ENCODE data around the gene MYCN. TPM values are rescaled to one million over a fixed set of nuclear protein-coding genes. Genes with fewer than 3 reads are reported as not detected.
"Not testable (repeated sequence)": the region's sequence is repeated elsewhere in the genome, so short reads cannot be mapped to it uniquely, and the experiment has no call there.

MYCN gene
- total RNA-seq, 2 experiments from 2014 or later: 0.16 to 0.22 TPM

DNA sequence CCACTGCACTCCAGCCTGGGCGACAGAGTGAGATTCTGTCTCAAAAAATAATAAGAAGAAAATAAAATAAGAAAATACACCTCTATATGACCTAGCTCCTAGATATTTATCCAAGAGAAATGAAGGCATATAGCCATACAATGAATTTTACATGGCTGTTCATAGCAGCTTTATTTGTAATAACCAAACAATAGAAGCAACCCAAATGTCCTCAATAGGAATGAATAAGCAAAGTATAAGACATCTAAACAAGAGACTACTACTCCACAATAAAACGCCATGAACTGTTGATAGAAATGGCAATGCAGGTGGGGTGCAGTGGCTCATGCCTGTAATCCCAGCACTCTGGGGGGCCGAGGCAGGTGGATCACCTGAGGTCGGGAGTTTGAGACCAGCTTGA is 31.2 kb upstream of the MYCN start:
- DNase-seq (no peak), ATAC-seq (no peak)
- intact Hi-C loops (cut with micrococcal nuclease): no loop called here
- H3K36me3 Mint-ChIP-seq (ENCODE audit: low read depth): no peaks in the 10 kb centered on the region
- no peaks in the 10 kb centered on the region for H3K9me3 Mint-ChIP-seq
- ChIA-PET POLR2A (no interaction called here), CTCF (interaction anchor here (1.3 kb wide), 1 partner anchor 30 kb away, joined by 4 read pairs; no protein-coding TSS in a partner anchor)
- H3K27me3 Mint-ChIP-seq: peaks cover 5% of the 10 kb centered on the region
- H3K4me1 Mint-ChIP-seq (ENCODE audit: low read depth): no peaks in the 10 kb centered on the region
- TF ChIP-seq, protein P1, sequence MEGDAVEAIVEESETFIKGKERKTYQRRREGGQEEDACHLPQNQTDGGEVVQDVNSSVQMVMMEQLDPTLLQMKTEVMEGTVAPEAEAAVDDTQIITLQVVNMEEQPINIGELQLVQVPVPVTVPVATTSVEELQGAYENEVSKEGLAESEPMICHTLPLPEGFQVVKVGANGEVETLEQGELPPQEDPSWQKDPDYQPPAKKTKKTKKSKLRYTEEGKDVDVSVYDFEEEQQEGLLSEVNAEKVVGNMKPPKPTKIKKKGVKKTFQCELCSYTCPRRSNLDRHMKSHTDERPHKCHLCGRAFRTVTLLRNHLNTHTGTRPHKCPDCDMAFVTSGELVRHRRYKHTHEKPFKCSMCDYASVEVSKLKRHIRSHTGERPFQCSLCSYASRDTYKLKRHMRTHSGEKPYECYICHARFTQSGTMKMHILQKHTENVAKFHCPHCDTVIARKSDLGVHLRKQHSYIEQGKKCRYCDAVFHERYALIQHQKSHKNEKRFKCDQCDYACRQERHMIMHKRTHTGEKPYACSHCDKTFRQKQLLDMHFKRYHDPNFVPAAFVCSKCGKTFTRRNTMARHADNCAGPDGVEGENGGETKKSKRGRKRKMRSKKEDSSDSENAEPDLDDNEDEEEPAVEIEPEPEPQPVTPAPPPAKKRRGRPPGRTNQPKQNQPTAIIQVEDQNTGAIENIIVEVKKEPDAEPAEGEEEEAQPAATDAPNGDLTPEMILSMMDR (IDR thresholded peaks at IDR 0.05): no peak
- H3K27ac Mint-ChIP-seq: no peak overlapping the region
- no peak overlapping the region for H3K4me3 Mint-ChIP-seq

DNA sequence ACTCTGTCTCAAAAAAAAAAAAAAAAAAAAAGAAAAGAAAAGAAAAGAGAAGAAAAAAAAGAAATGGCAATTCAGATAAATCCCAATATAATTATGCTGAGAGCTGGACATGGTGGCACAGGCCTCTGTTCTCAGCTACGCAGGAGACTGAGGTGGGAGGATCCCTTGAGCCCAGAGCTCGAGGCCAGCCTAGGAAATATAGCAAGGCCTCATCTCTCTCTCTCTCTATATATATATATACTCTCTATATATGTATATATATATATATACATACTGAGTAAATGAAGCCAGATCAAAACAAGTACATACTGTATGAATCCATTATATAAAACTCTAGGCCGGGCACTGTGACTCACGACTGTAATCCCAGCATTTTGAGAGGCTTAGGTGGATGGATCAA is 30.6 kb upstream of the MYCN start:
- Mint-ChIP-seq H3K27me3 (peaks cover 5% of the 10 kb centered on the region), H3K36me3 (ENCODE audit: low read depth) (no peaks in the 10 kb centered on the region), H3K9me3 (no peaks in the 10 kb centered on the region), H3K27ac (no peak overlapping the region), H3K4me3 (no peak overlapping the region), H3K4me1 (ENCODE audit: low read depth) (no peaks in the 10 kb centered on the region)
- no peak for DNase-seq
- no peak for ATAC-seq
- intact Hi-C loops (cut with micrococcal nuclease): no loop called here
- ChIA-PET POLR2A (no interaction called here), CTCF (interaction anchor here (1.3 kb wide), 1 partner anchor 30 kb away, joined by 4 read pairs; no protein-coding TSS in a partner anchor)
- TF ChIP-seq, protein P1 (IDR thresholded peaks at IDR 0.05): no peak

DNA sequence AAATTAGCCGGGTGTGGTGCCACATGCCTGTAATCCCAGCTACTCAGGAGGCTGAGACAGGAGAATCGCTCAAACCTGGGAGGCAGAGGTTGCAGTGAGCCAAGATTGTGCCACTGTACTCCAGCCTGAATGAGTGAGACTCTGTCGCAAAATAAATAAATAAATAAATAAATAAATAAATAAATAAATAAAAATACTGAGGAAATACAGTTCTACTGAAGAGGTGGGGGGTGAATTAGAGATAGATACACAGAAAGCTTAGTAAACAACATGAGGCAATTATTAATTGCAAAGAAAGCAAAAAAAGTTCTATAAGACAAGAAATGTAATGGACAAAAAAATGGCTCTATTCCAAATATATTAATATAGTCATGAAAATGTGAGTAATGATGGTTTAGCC is 29.1 kb upstream of the MYCN start:
- H3K27ac Mint-ChIP-seq; ATAC-seq; DNase-seq; H3K36me3 Mint-ChIP-seq (ENCODE audit: low read depth); H3K4me3 Mint-ChIP-seq; CTCF ChIA-PET; H3K9me3 Mint-ChIP-seq; intact Hi-C loops (cut with micrococcal nuclease); H3K27me3 Mint-ChIP-seq; H3K4me1 Mint-ChIP-seq (ENCODE audit: low read depth); POLR2A ChIA-PET: not testable (repeated sequence)

DNA sequence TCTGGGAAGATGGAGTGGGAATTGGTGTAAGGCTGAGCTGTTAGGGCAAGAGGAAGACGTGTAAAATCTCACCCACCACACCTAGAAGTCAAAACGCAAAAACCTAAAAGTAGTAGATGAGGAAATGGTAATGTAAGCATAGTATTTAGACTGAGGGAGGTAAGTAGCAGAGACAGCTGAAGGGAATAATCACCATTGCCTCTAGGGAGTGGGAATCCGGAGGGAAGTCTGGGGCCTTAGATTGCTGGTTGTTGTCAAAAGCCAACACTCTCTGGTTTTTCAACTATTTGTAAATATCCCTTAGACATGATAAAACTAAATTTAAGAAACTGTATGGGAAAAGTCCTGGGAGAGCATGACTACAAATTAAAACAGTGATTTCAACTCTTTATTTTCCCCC is 28.7 kb upstream of the MYCN start:
- Mint-ChIP-seq H3K4me3 (no peak overlapping the region), H3K27me3 (peaks cover 3% of the 10 kb centered on the region), H3K4me1 (ENCODE audit: low read depth) (no peaks in the 10 kb centered on the region), H3K9me3 (no peaks in the 10 kb centered on the region), H3K36me3 (ENCODE audit: low read depth) (no peaks in the 10 kb centered on the region), H3K27ac (no peak overlapping the region)
- POLR2A ChIA-PET: no interaction called here
- CTCF ChIA-PET: no interaction called here
- TF ChIP-seq, protein P1 (IDR thresholded peaks at IDR 0.05): no peak
- intact Hi-C loops (cut with micrococcal nuclease): no loop called here
- ATAC-seq: no peak
- no peak for DNase-seq

DNA sequence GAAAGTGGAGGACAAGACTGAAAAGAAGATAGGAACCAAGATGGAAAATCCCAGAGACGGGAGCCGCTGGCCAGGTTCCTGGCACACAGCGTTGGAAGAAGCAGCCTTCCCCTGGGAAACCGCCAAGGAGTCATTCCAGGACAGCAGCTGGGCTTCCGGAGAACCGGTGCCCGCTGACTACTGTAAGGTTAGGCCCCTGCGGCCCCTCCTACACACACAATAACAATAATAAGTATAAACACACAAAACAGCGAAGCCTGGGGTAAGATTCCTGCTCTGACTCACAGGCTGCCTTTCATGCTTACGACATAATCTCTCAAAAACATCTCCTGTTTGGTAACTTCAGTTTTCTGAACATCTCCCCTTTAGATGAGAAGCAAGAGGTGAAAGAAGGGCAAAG is 28.1 kb upstream of the MYCN start:
- Mint-ChIP-seq H3K4me1 (ENCODE audit: low read depth) (no peaks in the 10 kb centered on the region), H3K4me3 (no peak overlapping the region), H3K9me3 (no peaks in the 10 kb centered on the region), H3K27me3 (peaks cover 3% of the 10 kb centered on the region), H3K27ac (no peak overlapping the region), H3K36me3 (ENCODE audit: low read depth) (no peaks in the 10 kb centered on the region)
- TF ChIP-seq, protein P1 (IDR thresholded peaks at IDR 0.05): no peak
- intact Hi-C loops (cut with micrococcal nuclease): no loop called here
- CTCF ChIA-PET: no interaction called here
- ATAC-seq (no peak), DNase-seq (no peak)
- POLR2A ChIA-PET: interaction anchor here (1.2 kb wide), 1 partner anchor 15 kb away, joined by 3 read pairs; no protein-coding TSS in a partner anchor

DNA sequence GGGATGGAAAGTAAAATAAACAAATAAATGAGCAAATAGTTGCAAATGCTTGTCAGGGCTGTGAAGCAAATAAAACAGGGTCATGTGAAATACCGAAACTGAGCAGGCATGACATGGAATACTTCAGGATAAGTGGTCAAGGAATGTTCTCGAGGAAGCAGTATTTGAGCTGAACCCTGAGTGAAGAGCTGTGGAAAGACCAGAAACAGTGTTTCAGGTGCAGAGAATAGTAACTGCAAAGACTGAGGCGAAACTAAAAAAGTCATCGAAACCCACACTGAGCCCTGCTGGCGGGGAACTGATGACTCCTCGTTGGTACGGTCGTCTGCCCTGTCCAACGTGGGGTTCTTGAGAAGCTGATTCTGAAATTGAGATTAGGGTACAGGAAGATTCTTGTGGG is 27.2 kb upstream of the MYCN start:
- Mint-ChIP-seq H3K4me1 (ENCODE audit: low read depth) (no peaks in the 10 kb centered on the region), H3K36me3 (ENCODE audit: low read depth) (no peaks in the 10 kb centered on the region), H3K4me3 (no peak overlapping the region), H3K9me3 (no peaks in the 10 kb centered on the region), H3K27ac (no peak overlapping the region), H3K27me3 (peaks cover under 1% of the 10 kb centered on the region)
- ATAC-seq: no peak
- intact Hi-C loops (cut with micrococcal nuclease): no loop called here
- TF ChIP-seq, protein P1 (IDR thresholded peaks at IDR 0.05): no peak
- ChIA-PET POLR2A (interaction anchor here (1.2 kb wide), 1 partner anchor 14 kb away, joined by 3 read pairs; no protein-coding TSS in a partner anchor), CTCF (no interaction called here)
- DNase-seq: no peak
